HG03039 (cell line): Measurements from ENCODE around the gene DIPK1A.

Experiments used
- ATAC-seq: cut with Tn5 transposase; IDR thresholded peaks from one replicate; pipeline ENCODE4 v1.9.1; 2021; ENCODE audit warnings: mild to moderate bottlenecking, moderate library complexity; ENCODE audit not compliant: unreplicated experiment

Gene DIPK1A

GRCh38 chr1:92879316-92879968 lies 81.8 kb downstream of the DIPK1A start:
- no peak for ATAC-seq

- no peak for ATAC-seq
Measured at GRCh38 chr1:92877792-92878191, 83.5 kb downstream of the DIPK1A start.

GRCh38 chr1:92877081-92877711 lies 84.1 kb downstream of the DIPK1A start:
- ATAC-seq: no peak

- no peak for ATAC-seq
Measured at GRCh38 chr1:92876351-92876750, 84.9 kb downstream of the DIPK1A start.

GRCh38 chr1:92874987-92875386 lies 86.3 kb downstream of the DIPK1A start:
- no peak for ATAC-seq

DNA sequence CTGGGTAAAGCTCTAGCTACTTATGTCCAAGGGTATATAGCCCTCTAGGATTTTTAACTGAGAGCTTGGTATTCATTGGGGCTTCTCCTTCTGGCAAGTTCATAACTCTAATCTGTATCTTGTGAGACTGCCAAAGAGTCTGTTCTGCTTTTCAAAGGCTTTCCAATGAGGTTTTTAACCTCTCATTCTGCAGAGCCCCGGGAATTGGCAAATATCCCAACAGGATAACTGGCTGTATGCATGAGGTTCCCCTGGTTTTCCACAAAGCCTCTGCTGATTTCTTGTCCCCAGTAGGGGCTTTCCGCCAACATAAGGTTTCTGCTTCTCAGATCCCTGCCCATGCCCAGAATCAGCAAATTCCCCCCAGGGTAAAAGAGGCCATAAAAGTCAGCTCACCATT lies 88.5 kb downstream of the DIPK1A start:
- ATAC-seq: no peak

DNA sequence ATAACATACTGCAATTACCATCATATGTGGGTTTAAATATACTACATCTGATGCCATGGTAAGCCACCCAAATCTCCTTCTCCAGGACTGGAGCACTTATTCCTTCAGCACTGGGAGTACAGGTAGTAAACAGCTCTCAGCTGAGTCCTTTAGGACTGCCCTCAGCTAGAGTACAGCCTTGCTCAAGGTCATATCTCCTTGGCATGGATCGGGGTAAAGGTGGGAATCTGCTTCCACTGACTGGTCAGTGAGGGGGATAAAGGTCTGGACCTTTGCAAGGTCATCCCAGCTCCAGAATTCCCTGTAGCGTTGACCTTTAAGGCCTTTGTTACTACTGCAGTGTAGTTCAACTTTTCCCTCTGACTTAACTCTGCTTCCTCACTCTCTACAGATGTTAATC lies 90.7 kb downstream of the DIPK1A start:
- no peak for ATAC-seq

DNA sequence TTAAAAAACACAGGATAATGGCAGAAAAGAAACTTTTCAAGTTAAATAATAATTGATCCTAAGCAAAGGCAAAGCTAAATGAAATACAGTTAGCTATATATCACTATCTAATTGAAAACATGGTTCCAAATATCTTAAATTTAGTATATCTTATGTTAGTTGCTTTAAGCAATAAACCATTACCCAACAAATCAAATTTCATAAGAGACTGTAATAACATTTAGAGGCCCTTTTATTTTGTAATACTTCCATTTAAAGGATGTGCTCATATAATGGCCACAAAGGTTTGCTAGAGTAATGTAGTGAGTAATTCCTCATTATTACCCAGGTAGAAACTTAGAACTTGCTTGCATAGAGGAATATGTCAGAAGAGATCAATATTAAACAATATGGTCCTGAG lies 97.1 kb downstream of the DIPK1A start:
- ATAC-seq: no peak

- ATAC-seq: no peak
Measured at GRCh38 chr1:92862605-92863004, 98.7 kb downstream of the DIPK1A start.

DNA sequence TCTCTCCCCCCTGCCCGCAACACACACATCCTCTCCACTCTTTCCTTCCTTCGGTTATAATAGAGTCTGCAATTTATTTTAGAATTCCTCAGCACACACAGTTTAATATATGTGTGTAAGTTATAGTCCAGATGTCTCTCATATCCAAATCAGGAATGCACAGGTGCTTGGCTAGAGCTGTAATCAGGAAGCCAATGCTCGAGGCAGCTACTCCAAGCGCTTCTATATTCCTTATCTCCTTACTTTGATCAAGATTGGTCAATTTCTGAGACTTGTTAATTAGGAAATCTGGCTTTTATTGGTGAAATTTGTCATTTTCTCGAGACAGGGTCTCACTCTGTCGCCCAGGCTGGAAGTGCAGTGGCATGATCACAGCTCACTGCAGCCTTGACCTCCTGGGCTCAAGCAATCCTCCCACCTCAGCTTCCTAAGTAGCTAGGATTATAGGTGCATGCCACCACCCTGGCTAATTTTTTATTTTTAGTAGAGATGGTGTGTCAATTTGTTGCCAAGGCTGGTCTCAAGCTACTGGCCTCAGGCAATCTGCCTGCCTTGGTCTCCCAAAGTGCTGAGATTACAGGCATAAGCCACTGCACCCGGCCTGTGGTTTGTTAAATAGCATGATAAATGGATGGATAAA lies 101.7 kb downstream of the DIPK1A start:
- ATAC-seq: no peak

DNA sequence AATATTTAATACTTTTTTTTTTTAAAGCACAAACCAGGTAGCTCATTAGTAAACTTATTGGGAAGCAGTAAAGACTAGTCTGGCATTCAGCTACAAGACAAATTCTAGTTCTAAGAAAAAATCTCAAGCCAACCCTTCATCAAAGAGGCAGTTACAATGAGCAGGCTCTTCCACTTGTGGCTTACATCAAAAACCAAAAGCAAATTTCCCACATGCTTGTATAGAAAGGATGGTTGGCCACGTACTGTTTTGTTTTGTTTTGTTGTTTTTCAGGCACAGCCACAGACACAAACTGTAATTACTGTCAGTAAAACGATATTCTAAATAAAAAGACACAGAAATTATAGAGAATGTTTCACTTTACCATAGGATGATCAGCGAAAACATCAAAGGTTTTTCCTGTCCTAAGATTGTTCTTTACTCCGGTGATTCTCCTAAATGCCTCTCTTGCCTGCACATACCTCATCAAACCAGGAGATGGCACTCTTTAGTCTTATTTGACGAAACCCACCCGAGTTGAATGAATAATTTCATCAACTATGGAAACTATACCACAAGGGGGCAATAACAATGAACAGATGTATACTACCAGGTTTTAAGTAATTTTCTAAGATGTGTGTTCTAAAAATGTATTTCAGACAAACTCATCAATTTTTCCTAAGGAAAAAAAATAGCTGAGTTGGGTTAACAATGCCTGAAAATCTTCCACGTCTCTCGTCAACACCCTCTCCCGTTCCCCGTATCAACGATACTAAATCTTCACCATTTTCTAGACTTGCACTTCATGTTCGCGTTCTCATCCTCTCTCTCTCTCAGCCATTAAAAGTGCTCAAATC lies 102.5 kb downstream of the DIPK1A start:
- ATAC-seq: no peak

GRCh38 chr1:92857817-92858216 lies 103.4 kb downstream of the DIPK1A start:
- ATAC-seq: no peak

- no peak for ATAC-seq
Measured at GRCh38 chr1:92855236-92855635, 106.0 kb downstream of the DIPK1A start.

- no peak for ATAC-seq
Measured at GRCh38 chr1:92854101-92854785, 107.0 kb downstream of the DIPK1A start.

- no peak for ATAC-seq
Measured at GRCh38 chr1:92853299-92853698, 108.0 kb downstream of the DIPK1A start.

GRCh38 chr1:92851729-92852128 lies 109.5 kb downstream of the DIPK1A start:
- no peak for ATAC-seq

DNA sequence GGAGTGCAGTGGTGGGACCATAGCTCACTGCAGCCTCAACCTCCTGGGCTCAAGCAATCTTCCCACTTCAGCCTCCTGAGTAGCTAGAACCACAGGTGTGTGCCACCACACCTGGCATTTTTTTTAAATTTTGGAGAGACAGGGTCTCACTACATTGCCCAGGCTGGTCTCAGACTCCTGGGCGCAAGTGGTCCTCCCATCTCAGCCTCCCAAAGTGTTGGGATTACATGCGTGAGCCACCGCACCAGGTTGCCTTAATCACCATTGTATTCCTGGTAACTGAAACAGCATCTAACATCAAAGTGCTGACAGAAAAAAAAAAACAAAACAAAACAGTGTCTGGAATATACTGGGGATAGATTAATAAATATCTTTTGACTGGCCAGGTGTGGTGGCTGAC lies 111.2 kb downstream of the DIPK1A start:
- no peak for ATAC-seq

DNA sequence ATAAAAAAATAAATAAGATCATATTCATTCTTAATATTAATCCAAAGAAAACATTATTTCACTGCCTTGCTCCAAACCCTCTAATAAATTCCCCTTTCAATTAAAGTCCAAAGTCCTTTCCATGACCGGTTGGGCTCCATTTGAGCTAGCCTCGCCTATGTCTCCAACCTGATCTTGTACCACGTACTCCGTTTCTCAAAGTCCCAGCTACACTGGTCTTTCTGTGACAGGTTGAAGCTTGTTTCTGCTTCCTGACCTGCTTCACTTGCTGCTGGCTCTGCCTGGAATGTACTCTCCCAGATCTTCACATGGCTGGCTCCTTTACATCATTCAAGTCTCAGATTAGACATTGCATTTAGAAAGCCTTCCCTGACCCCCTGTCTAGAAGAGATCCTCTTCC lies 113.1 kb downstream of the DIPK1A start:
- no peak for ATAC-seq

DNA sequence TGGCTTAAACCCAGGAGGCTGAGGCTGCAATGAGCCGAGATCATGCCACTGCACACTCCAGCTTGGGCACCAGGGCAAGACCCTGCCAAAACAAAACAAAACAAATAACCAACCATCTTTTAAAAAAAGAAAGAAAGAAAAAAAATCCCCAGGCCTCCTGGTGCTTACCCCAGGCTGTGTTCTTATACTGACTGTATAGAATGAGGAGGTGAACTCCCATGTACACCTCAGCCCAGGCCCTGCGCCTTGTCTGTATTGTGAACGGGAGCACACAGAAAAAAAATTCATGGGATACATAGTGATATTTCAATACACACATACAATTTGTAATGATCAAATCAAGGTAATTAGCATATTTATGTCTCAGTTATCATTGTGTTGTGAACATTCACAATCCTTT lies 115.4 kb downstream of the DIPK1A start:
- ATAC-seq: no peak

GRCh38 chr1:92844439-92844838 lies 116.8 kb downstream of the DIPK1A start:
- no peak for ATAC-seq
